HCT116 (cell line): ENCODE data around the gene CACNB2. TPM values are rescaled to one million over a fixed set of nuclear protein-coding genes. Genes with fewer than 3 reads are reported as not detected.

ENCODE experiments used
- ATAC-seq: fragments of 200-7000 bp; cut with Tn5 transposase; 2 replicates; pipeline ENCODE4 v1.9.1; 2020; ENCODE audit warnings: mild to moderate bottlenecking, moderate library complexity
- BruUV-seq: library from RNA; stranded (reverse); fragments of 400-500 nt; replicated peaks from 2 replicates; lab custom pipeline; 2021; lab: Mats Ljungman, UMichigan
- CTCF ChIA-PET: fragments of 300-600 bp; sonication (Branson Sonifier 250); formaldehyde crosslinking; loops from one replicate; lab custom pipeline; 2021; ENCODE audit warnings: antibody characterized with exemption; lab: Charles Lee
- POLR2A ChIA-PET: fragments of 300-600, 350-600 bp; sonication (Branson Sonifier 250); formaldehyde crosslinking; loops from one replicate; lab custom pipeline; 2021; ENCODE audit warnings: antibody characterized with exemption; lab: Charles Lee
- RAD21 ChIA-PET, 2 experiments: fragments of 300-600 bp; sonication (Branson Sonifier 250); formaldehyde crosslinking; loops; one replicate each; lab custom pipeline; 2023; ENCODE audit warnings: low total read pairs in 2 of 2; ENCODE audit not compliant: uncharacterized antibody in 2 of 2, unreplicated experiment in 2 of 2, low non-redundant PET in 1 of 2; lab: Charles Lee
- DNase-seq: peaks from one replicate; pipeline ENCODE4 v3.0.0-alpha.2; 2010; ENCODE audit warnings: low read depth, low spot score
- H2AFZ ChIP-seq: fragments of 200-600 bp; shearing (Covaris generic), sonication (generic); 2 replicates; pipeline ENCODE4 v1.6.1; 2017; ENCODE audit warnings: low read depth, mixed run types, mixed read lengths, antibody characterized with exemption, low read length; ENCODE audit not compliant: poor library complexity, severe bottlenecking
- H3K27ac ChIP-seq: 2 replicates; pipeline ENCODE4 v1.5.1; 2012; ENCODE audit warnings: low read depth, low read length
- H3K27me3 ChIP-seq: fragments of 200-600 bp; sonication (generic); 2 replicates; pipeline ENCODE4 v1.6.1; 2016; ENCODE audit warnings: mixed run types, low read length, mixed read lengths; ENCODE audit not compliant: insufficient read depth
- H3K36me3 ChIP-seq, 2 experiments: fragments of 200-500 bp in 1 of 2; fragments of 200-600 bp in 1 of 2; sonication (Bioruptor generic) in 1 of 2; sonication (generic) in 1 of 2; 2 replicates each; pipeline versions ENCODE4 v1.5.1 to v1.6.1; 2014 to 2016; ENCODE audit warnings: low read length in 2 of 2, inconsistent platforms in 1 of 2, mixed read lengths in 1 of 2, mixed run types in 1 of 2; ENCODE audit not compliant: insufficient read depth in 2 of 2, control insufficient read depth in 1 of 2
- H3K4me1 ChIP-seq, 2 experiments: fragments of 200-600 bp in 1 of 2; sonication (generic) in 1 of 2; 2 replicates each; pipeline versions ENCODE4 v1.5.1 to v1.6.1; 2012 to 2017; ENCODE audit warnings: low read length in 2 of 2, inconsistent platforms in 1 of 2, mild to moderate bottlenecking in 1 of 2, mixed read lengths in 1 of 2, mixed run types in 1 of 2, moderate library complexity in 1 of 2; ENCODE audit not compliant: insufficient read depth in 2 of 2, control insufficient read depth in 1 of 2
- H3K4me2 ChIP-seq: fragments of 200-600 bp; sonication (generic); 2 replicates; pipeline ENCODE4 v1.6.1; 2017; ENCODE audit warnings: mixed run types, low read length, mixed read lengths
- H3K4me3 ChIP-seq, 2 experiments: fragments of 200-600 bp in 1 of 2; sonication (generic) in 1 of 2; replicated peaks in 1 of 2; 2 replicates each; pipeline ENCODE4 v1.5.1; 2011 to 2016; ENCODE audit warnings: low read length in 2 of 2, control low read depth in 1 of 2, low read depth in 1 of 2, mild to moderate bottlenecking in 1 of 2, mixed read lengths in 1 of 2, mixed run types in 1 of 2
- H3K79me2 ChIP-seq: fragments of 200-600 bp; sonication (generic); 2 replicates; pipeline ENCODE4 v1.6.1; 2017; ENCODE audit warnings: mild to moderate bottlenecking, mixed run types, low read length, moderate library complexity, mixed read lengths; ENCODE audit not compliant: insufficient read depth
- H3K9ac ChIP-seq: fragments of 200-600 bp; sonication (generic); 2 replicates; pipeline ENCODE4 v1.6.1; 2016; ENCODE audit warnings: low read length, mixed read lengths
- H3K9me2 ChIP-seq: fragments of 200-600 bp; sonication (generic), shearing (Covaris generic); 2 replicates; pipeline ENCODE4 v1.6.1; 2017; ENCODE audit warnings: mixed run types, mild to moderate bottlenecking, moderate library complexity; ENCODE audit not compliant: insufficient read depth
- H3K9me3 ChIP-seq, 2 experiments: fragments of 200-500 bp in 1 of 2; fragments of 200-600 bp in 1 of 2; sonication (Bioruptor generic) in 1 of 2; sonication (generic) in 1 of 2; 2 replicates each; pipeline ENCODE4 v1.6.1; 2014 to 2017; ENCODE audit warnings: low read length in 2 of 2, mixed read lengths in 2 of 2, inconsistent platforms in 1 of 2, low read depth in 1 of 2, mild to moderate bottlenecking in 1 of 2, mixed run types in 1 of 2, moderate library complexity in 1 of 2; ENCODE audit not compliant: control insufficient read depth in 1 of 2, insufficient read depth in 1 of 2
- H4K20me1 ChIP-seq: fragments of 200-600 bp; sonication (generic), shearing (Covaris generic); 2 replicates; pipeline ENCODE4 v1.6.1; 2017; ENCODE audit warnings: mixed run types, mild to moderate bottlenecking, moderate library complexity; ENCODE audit not compliant: insufficient read depth
- ATF3 ChIP-seq: IDR thresholded peaks from 2 replicates; pipeline ENCODE4 v1.6.1; 2012
- CBX3 ChIP-seq: IDR thresholded peaks from 2 replicates; pipeline ENCODE4 v1.6.1; 2012; ENCODE audit warnings: low read depth
- CEBPB ChIP-seq: IDR thresholded peaks from 2 replicates; pipeline ENCODE4 v1.6.1; 2012; ENCODE audit warnings: low read depth
- EGR1 ChIP-seq: IDR thresholded peaks from 2 replicates; pipeline ENCODE4 v1.6.1; 2012; ENCODE audit warnings: low read depth
- ELF1 ChIP-seq: IDR thresholded peaks from 2 replicates; pipeline ENCODE4 v1.6.1; 2012; ENCODE audit warnings: low read depth, borderline replicate concordance
- EZH2 ChIP-seq: fragments of 200-600 bp; sonication (generic); IDR thresholded peaks from 2 replicates; pipeline ENCODE4 v1.6.1; 2017; ENCODE audit warnings: antibody characterized with exemption, mixed run types
- JUND ChIP-seq: IDR thresholded peaks from 2 replicates; pipeline ENCODE4 v1.6.1; 2012
- MAX ChIP-seq: IDR thresholded peaks from 2 replicates; pipeline ENCODE4 v1.6.1; 2012
- POLR2A ChIP-seq: IDR thresholded peaks from 2 replicates; pipeline ENCODE4 v1.7.0; 2011; ENCODE audit warnings: borderline replicate concordance; ENCODE audit not compliant: insufficient read depth, insufficient read length; ENCODE audit errors: extremely low read depth
- POLR2AphosphoS5 ChIP-seq: IDR thresholded peaks from 2 replicates; pipeline ENCODE4 v1.6.1; 2011; ENCODE audit warnings: mild to moderate bottlenecking, low read depth, low read length, moderate library complexity
- RAD21 ChIP-seq: IDR thresholded peaks from 2 replicates; pipeline ENCODE4 v1.6.1; 2012; ENCODE audit warnings: low read depth, mild to moderate bottlenecking
- REST ChIP-seq: IDR thresholded peaks from 2 replicates; pipeline ENCODE4 v1.6.1; 2012; ENCODE audit warnings: low read depth
- SIN3A ChIP-seq: IDR thresholded peaks from 2 replicates; pipeline ENCODE4 v1.6.1; 2012; ENCODE audit warnings: low read depth
- SP1 ChIP-seq: IDR thresholded peaks from 2 replicates; pipeline ENCODE4 v1.6.1; 2012; ENCODE audit warnings: low read depth
- SRF ChIP-seq: IDR thresholded peaks from 2 replicates; pipeline ENCODE4 v1.6.1; 2012; ENCODE audit warnings: low read depth
- TCF7L2 ChIP-seq: IDR thresholded peaks from 2 replicates; pipeline ENCODE4 v1.7.0; 2011; ENCODE audit warnings: borderline replicate concordance, inconsistent platforms; ENCODE audit not compliant: insufficient read depth, insufficient read length; ENCODE audit errors: extremely low read depth
- YY1 ChIP-seq: IDR thresholded peaks from 2 replicates; pipeline ENCODE4 v1.6.1; 2011; ENCODE audit warnings: low read length, low read depth, moderate library complexity, mild to moderate bottlenecking; ENCODE audit not compliant: insufficient replicate concordance; ENCODE audit errors: extremely low read depth
- ZBTB33 ChIP-seq: IDR thresholded peaks from 2 replicates; pipeline ENCODE4 v1.6.1; 2011; ENCODE audit warnings: mild to moderate bottlenecking, low read length, moderate library complexity; ENCODE audit not compliant: insufficient replicate concordance; ENCODE audit errors: extremely low read depth
- ZFX ChIP-seq: fragments of 450-650 bp; IDR thresholded peaks from 2 replicates; pipeline ENCODE4 v1.6.1; 2017
- intact Hi-C: fragments of 100-400 bp; cut with micrococcal nuclease; formaldehyde crosslinking; loops from 2 replicates; pipeline ENCODE4 v1.10.0; 2022
- total RNA-seq: library from RNA; stranded (reverse); gene quantifications from one replicate; pipeline ENCODE4 v1.2.1, GENCODE V29; 2021; ENCODE audit not compliant: unreplicated experiment

Gene CACNB2
- total RNA-seq, 1 experiment from 2014 or later = 0.71 TPM

GRCh38 chr10:18133046-18133445, 7.2 kb upstream of the CACNB2 start:
- H3K9me2 ChIP-seq = no peaks in the 10 kb centered on the region
- H3K79me2 ChIP-seq = no peaks in the 10 kb centered on the region
- BruUV-seq = no TSS peak
- RAD21 ChIA-PET = no interaction called here
- no peak for DNase-seq
- H3K4me3 ChIP-seq = no peak overlapping the region
- intact Hi-C loops = no loop called here
- H3K9me3 ChIP-seq = no peaks in the 10 kb centered on the region
- no peaks in the 10 kb centered on the region; the same call in 1 of the 2 replicates for H4K20me1 ChIP-seq
- POLR2A ChIA-PET = no interaction called here
- no peak overlapping the region for H3K27ac ChIP-seq
- CTCF ChIA-PET = no interaction called here
- H3K36me3 ChIP-seq = no peaks in the 10 kb centered on the region
- ATAC-seq = no peak
- H2AFZ ChIP-seq = no peak overlapping the region
- no peaks in the 10 kb centered on the region for H3K27me3 ChIP-seq
- H3K4me1 ChIP-seq = no peaks in the 10 kb centered on the region
- no peak overlapping the region for H3K9ac ChIP-seq
- no peak overlapping the region for H3K4me2 ChIP-seq
- TF ChIP-seq MAX (no peak), CBX3 (no peak), REST (no peak), ELF1 (no peak), RAD21 (no peak), ZBTB33 (no peak), YY1 (no peak), POLR2A (no peak), ATF3 (no peak), ZFX (no peak), TCF7L2 (no peak), CEBPB (no peak), JUND (no peak), POLR2AphosphoS5 (no peak), EZH2 (no peak), SP1 (no peak), EGR1 (no peak), SIN3A (no peak), SRF (no peak)
